ENCODE measurements around the gene UBE2N. TPM values are rescaled to one million over a fixed set of nuclear protein-coding genes. Genes with fewer than 3 reads are reported as not detected.
A peak's percentile ranks its signal among the peaks of the same experiment; 100 is the strongest.

The UBE2N gene
- total RNA-seq, 4 donors from 2014 or later: 26.5 to 46.8 (median 30.5) TPM

GRCh38 chr12:93476555-93476954, 34.8 kb upstream of the UBE2N start:
- in situ Hi-C loops (cut with MboI; ENCODE audit: low sequenced_read_pairs in 4 of 4): no loop called here
- no peaks in the 10 kb centered on the region for H3K27me3 ChIP-seq
- ATAC-seq: no peak
- no peak for TF ChIP-seq CTCF (IDR thresholded peaks at IDR 0.05 in 4 of 5, conservative IDR thresholded peaks at IDR 0.05 in 1 of 5)
- no peak for TF ChIP-seq POLR2A (IDR thresholded peaks at IDR 0.05)
- DNase-seq: no peak
- H3K9me3 ChIP-seq: no peaks in the 10 kb centered on the region
- no peak overlapping the region for H3K4me3 ChIP-seq
- H3K4me1 ChIP-seq: no peaks in the 10 kb centered on the region
- intact Hi-C loops (cut with DNase I; ENCODE audit: low total_unique reads): no loop called here
- H3K27ac ChIP-seq: no peak overlapping the region
- peaks cover 0 to 58% of the 10 kb centered on the region in 2 donors for H3K36me3 ChIP-seq

GRCh38 chr12:93469386-93469785, 27.6 kb upstream of the UBE2N start:
- H3K4me1 ChIP-seq: peaks cover 13 to 14% of the 10 kb centered on the region in 2 donors
- H3K27me3 ChIP-seq: no peaks in the 10 kb centered on the region
- no peak for ATAC-seq
- TF ChIP-seq POLR2A (IDR thresholded peaks at IDR 0.05) (no peak), CTCF (IDR thresholded peaks at IDR 0.05 in 4 of 5, conservative IDR thresholded peaks at IDR 0.05 in 1 of 5) (no peak)
- intact Hi-C loops (cut with DNase I; ENCODE audit: low total_unique reads): loop anchor here (5.0 kb wide), 1 partner anchor 482 kb away; no protein-coding TSS in a partner anchor
- H3K9me3 ChIP-seq: no peaks in the 10 kb centered on the region
- in situ Hi-C loops (cut with MboI; ENCODE audit: low sequenced_read_pairs in 4 of 4): no loop called here
- no peak overlapping the region for H3K4me3 ChIP-seq
- H3K36me3 ChIP-seq: peaks cover 0 to 23% of the 10 kb centered on the region in 2 donors
- H3K27ac ChIP-seq: no peak overlapping the region
- no peak for DNase-seq

- ATAC-seq: no peak
- H3K4me1 ChIP-seq: peaks cover 13 to 14% of the 10 kb centered on the region in 2 donors
These were observed 26.2 kb upstream of the UBE2N start for GRCh38 chr12:93468008-93468371.

GRCh38 chr12:93467351-93468007, 25.7 kb upstream of the UBE2N start, which contains the start of gene MRPL42:
TSS of gene MRPL42 (plus strand) at chr12:93467514. CDS start at chr12:93469286, 1,772 bp downstream.
- Histone ChIP-seq H3K27ac (peak within 1 kb of the TSS; percentile 89 to 95 (median 95)), H3K4me1 (peaks cover 13 to 14% of the 10 kb centered on the region in 2 donors), H3K4me3 (peak within 1 kb of the TSS; percentile 72 to 93 (median 88)), H3K36me3 (peaks cover 0 to 12% of the 10 kb centered on the region in 2 donors), H3K27me3 (no peaks in the 10 kb centered on the region), H3K9me3 (no peaks in the 10 kb centered on the region)
- DNase-seq (peak; percentile 61 to 85), ATAC-seq (peak; percentile 96 to 98)
- TF ChIP-seq POLR2A (IDR thresholded peaks at IDR 0.05): peak; percentile 50 to 67
- peak; percentile 54 to 85 (median 68) for TF ChIP-seq CTCF (IDR thresholded peaks at IDR 0.05 in 4 of 5, conservative IDR thresholded peaks at IDR 0.05 in 1 of 5)
- in situ Hi-C loops (cut with MboI; ENCODE audit: low sequenced_read_pairs in 4 of 4): no loop called here
- intact Hi-C loops (cut with DNase I; ENCODE audit: low total_unique reads): loop anchor here (1.0 to 5.0 kb wide), 2 partner anchors 25 to 480 kb away; no protein-coding TSS in a partner anchor

More at GRCh38 chr12:93468008-93468371, 26.2 kb upstream of the UBE2N start:
- intact Hi-C loops (cut with DNase I; ENCODE audit: low total_unique reads) (loop anchor here (5.0 kb wide), 1 partner anchor 481 kb away; no protein-coding TSS in a partner anchor), in situ Hi-C loops (cut with MboI; ENCODE audit: low sequenced_read_pairs in 4 of 4) (no loop called here)
- no peaks in the 10 kb centered on the region for H3K27me3 ChIP-seq
- TF ChIP-seq CTCF (IDR thresholded peaks at IDR 0.05 in 4 of 5, conservative IDR thresholded peaks at IDR 0.05 in 1 of 5) (no peak), POLR2A (IDR thresholded peaks at IDR 0.05) (no peak)
- H3K4me3 ChIP-seq: peak overlapping the region; percentile 72 to 93 (median 88)
- H3K9me3 ChIP-seq: no peaks in the 10 kb centered on the region
- H3K36me3 ChIP-seq: peaks cover 0 to 17% of the 10 kb centered on the region in 2 donors
- no peak for DNase-seq
- peak overlapping the region; percentile 89 to 95 (median 95) for H3K27ac ChIP-seq

All from gastrocnemius medialis (tissue), 4 donors.